Activated naive CD4-positive, alpha-beta T cell treated with anti-CD3 and anti-CD28 coated beads, Interleukin-2, amount 50 U/mL, for 16 hours (primary cell): Measurements from ENCODE around the gene AMPD3.

Source experiments
- DNase-seq: peaks from one replicate; pipeline ENCODE4 v3.0.0-alpha.2; 2020

Gene AMPD3

DNA sequence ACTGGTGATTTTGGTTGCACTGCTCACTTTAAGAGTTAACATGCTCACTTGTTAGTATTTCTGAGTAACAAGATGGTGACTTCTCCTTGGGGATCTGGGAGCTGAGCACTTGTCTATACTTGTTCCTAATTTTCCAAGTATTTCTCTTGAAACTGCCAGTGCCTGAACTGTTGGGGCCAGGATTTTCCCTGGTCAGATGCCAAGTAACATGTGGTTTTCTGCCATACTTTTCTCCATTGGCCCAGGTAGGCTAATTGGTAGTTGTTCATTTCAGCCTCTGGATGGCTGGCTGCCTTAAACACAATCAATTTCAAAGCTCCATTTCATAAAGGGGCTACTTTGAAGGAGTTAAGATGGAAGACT, 50.9 kb downstream of the AMPD3 start:
- DNase-seq, result no peak

DNA sequence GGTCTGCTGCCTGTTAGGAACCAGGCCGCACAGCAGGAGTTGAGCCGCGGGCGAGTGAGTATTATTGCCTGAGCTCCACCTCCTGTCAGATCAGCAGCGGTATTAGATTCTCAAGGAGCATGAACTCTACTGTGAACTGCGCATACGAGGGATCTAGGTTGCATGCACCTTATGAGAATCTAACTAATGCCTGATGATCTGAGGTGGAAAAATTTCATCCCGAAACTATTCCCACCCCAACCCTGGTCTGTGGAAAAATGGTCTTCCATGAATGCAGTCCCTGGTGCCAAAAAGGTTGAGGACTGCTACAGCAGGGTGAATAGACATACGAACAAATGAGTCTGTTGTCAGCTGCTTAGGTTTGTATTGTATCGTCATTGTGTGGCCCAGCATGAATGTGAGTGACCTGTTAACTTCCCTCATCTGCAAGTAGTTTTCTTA, 56.1 kb downstream of the AMPD3 start:
- no peak for DNase-seq

DNA sequence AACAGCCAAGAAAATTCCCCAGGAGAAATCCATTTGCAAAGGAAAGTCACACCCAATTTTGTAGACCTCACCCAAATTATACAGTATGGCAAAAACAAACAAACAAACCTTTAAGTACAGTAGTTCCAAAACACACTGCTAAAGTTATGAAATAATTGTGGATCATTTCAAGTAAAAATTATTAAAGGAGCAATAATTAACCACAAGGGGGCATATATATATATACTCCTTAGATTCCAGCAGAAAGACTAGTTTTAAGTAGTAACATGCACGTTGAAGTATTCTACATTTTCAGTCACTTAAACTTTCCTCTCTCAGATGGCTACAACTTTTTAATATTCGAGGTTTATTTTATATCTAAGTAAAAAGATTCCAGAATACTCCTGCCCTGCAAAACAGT, 59.1 kb downstream of the AMPD3 start:
- DNase-seq, result no peak

DNA sequence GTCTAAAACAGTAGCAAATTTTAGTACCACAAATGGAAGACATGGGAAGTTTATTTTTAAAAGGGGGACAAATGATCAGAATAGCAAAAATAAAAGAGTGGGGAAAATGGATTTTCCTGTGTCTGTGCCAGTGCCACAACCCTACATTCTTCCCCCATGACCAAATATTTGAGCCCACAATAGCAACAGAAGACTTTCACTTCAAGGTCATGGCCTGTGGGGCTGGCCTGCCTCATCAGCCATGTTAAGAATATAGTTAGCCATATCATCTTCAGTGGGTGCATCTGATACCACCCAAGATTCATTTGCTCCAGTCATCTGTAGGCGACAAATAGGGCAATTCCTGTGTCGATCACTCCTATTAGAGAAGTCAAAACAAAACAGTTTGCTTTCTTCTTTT, 59.6 kb downstream of the AMPD3 start:
- DNase-seq, result no peak

DNA sequence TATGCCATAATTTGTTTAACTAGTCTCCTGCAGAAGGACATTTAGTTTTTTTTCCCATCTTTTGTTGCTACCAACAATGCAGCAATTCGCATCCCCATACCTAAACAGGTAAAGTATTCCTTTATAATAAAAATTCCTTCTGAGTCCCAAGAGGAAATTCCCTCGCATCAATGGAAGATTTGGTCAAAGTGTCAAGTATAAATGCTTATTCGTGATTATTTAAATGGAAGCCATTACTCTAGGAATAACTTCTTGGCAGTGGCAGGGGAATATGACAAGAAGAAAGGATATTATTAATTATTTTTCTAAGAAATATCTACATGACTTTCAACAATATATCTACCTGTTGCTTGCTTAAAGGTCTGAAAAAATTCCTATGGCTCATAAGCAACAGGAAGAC, 60.4 kb downstream of the AMPD3 start:
- no peak for DNase-seq

DNA sequence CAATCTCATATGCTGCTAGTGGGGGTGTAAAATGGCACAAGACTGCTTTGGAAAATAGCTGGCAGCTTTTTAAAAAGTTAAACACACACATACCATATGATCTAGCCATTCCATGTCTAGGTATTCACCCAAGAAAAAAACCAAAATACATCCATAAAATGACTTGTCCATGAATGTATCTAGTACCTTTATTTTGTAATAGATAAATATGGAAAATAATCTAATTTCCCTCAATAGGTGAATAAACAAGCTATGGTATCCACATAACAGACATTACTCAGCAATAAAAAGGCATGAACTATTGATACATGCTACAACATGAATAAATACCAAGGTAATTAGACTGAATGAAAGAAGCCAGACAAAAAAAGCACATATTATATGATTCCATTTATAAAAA, 63.1 kb downstream of the AMPD3 start:
- no peak for DNase-seq

DNA sequence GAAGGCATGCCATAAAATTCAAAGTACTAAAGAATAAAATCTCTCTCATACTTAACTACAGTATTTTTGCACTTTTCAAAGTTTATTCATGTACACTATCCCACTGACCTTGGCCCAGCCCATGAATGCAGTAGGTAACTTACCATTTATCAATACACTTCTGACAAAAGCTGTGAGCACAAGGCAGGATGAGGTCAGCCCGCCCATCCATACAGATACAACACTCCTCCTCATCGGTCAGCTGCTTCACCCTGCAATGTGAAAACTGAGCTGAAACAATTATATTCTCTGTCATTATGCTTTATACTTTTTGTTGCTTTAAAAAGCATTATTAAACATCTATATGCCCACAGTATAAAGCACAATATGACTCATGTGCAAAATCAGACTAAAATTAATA, 63.8 kb downstream of the AMPD3 start:
- DNase-seq, result no peak

DNA sequence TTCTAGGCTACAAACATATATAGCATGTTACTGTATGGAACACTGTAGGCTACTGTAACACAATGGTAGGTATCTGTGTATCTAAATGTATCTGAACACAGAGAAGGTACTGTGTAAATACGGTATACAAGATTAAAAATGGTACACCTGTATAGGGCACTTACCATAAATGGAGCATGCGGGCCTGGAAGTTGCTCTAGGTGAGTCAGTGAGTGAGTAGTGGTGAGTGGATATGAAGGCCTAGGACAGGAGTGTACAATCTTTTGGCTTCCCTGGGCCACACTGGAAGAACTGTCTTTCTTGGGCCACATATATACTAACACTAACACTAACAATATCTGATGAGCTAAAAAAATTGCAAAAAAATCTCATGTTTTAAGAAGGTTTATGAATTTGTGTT, 64.6 kb downstream of the AMPD3 start:
- no peak for DNase-seq

DNA sequence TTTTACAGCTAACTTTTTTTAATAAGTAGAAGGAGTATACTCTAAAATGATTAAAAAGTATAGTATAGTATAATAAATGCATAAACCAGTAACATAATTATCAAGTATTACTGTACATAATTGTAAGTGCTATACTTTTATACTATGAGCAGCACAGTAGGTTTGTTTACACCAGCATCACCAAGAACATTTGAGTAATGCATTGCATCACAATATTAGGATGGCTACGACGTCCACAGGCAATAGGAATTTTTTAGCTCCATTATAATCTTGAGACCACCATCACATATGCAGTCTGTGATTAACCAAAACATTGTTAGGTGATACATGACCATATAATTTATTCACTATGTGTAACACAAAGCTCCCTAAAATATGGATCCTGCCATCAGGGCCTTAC, 65.5 kb downstream of the AMPD3 start:
- no peak for DNase-seq

DNA sequence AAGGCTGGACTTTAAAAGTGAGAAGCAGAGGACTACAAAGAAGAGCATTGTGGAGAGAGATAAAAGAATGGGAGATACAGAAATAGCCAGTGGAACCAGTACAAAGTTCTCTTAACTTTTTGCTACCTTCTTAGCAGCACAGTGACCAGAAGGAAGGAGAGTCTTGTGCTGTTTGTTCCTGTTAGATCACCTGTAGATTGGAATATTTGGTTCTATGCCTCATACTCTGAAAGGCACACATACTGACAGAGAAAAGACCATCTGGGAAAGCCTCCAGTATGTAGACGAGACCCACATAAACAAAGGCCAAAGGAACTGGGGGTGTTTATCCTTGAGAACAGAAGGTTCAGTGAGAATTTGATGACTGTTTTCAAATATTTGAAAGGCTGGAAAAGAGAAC, 67.2 kb downstream of the AMPD3 start:
- DNase-seq, result no peak

DNA sequence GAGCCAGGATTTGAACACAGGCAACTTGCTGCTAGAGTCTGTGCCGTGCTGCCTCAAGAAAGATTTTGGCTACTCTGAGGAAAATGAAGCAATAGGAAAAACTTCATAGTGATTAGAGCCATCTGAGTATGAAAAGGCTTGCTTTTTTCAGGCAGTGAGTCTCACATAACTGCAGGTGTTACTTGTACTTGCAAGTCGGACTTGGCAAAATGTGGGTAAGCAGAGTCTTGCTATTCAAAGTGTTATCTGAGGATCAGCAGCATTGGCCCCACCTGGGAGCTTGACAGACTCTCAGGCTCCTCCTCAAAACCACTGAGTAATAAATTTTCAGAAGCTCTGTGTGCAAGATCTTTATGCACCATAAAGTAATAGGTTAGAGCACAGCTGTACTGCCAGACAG, 67.9 kb downstream of the AMPD3 start:
- DNase-seq, result no peak

DNA sequence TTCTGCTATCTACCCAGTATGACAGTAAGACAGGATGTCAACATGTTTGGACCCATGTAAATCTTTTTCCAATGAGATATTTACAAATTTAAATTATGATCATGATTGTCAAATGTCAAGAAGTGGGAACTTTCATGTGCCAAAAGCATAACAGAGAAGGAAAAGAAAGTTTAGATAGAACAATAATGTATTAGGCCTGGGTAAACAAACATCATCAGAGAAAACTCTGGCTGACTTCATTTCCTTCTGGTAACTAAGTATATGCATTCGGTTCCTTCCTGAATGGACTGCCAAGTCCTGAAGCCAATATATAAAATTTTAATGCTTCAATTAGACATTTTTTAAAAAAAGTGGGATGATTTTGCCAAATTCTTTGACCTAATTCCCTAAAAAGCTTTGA, 69.4 kb downstream of the AMPD3 start:
- DNase-seq, result no peak

DNA sequence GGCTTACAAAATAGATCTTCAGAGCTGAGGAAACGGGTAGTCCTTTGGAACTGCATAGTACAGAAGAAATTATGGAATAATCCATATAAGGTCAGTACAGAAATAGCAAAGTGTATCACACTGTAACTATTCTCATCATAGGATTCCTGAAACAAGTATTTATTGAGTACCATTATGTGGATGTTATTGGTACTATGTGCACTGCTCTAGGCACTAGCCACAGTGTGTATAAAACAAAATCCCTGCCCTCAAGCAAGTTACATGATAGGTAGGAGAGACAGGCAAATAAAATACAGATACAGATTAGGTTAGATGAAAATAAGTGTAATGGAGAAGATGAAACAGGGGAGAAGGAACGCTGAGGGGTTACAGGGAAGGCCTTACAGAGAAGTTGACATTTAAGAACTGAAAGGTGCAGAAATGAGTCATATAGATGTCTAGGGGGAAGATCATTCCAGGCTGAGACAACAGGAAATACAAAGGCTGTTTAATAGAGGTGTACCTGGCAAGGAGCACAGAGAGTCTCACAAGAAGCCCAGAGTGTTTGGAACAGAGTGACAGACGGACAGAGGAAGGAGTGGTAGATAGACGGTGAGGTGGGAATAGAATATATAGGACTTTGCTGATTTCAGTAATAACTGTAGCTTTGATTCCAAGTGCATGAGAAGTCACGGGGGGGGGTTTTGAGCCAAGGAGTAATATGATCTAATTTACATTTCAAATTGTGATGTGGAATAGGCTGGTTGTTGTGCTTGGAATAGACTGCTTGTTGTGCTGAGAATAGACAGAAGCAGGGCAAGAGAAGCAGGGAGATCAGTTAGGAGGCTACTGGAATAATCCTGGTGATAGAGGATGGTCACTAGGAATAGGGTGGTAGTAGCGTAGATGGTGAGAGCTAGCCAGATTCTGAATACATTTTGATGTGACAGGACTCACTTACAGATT, 72.2 kb downstream of the AMPD3 start:
- no peak for DNase-seq

DNA sequence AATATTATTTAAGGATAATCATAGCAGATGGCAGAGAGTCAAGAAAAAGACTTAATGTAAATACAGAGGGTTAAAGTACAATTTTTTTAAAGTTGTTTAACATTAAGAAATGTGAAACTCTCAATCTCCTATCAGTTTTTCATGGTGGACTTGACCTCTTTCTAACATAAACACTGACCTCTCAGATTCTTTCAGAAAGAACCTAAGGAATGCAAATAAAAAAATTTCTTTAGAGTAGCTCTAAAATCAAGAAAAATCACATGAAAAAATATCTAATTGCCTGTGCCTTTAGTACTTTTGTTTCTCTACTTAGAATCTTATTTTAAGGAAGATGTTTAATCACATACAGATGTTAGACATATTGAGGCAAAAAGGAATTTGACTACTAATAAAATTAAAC, 73.1 kb downstream of the AMPD3 start:
- DNase-seq, result no peak

DNA sequence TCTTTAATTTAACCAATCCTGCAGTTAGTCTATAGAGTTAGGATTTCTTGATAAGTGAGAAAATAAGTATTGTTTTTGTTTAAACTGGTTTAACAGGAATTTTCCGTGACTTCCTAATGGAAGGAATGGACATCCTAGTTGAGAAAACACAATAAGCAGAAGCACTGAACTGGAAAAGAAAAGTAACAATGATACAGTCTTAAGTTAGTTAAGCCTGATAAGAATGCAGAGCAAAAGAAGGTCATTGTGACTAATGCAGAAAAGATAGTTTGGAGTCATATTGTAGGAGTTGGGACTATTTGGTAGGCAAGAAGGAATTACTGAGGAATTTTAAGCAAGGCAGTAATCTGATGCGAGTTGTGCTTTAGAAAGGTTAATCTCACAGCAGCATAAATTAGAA, 74.2 kb downstream of the AMPD3 start:
- DNase-seq, result no peak

DNA sequence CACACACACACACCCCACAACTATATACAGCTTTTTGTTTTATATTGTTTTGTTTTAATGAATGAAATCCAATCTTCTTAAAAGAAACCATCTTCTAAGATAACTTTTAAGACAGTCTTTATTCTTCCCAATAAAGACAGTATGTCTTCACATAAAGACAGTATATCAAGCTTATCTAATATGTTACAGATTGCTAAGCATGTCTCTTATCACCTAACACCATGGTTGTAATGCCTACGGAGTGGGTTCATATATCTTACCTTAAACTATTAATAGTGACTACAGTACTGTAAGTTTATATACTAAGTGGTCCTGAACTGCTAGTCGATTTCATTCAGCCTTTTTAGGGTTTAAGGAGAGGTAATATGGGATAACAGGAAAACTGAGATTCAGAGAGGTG, 77.5 kb downstream of the AMPD3 start:
- DNase-seq, result no peak

DNA sequence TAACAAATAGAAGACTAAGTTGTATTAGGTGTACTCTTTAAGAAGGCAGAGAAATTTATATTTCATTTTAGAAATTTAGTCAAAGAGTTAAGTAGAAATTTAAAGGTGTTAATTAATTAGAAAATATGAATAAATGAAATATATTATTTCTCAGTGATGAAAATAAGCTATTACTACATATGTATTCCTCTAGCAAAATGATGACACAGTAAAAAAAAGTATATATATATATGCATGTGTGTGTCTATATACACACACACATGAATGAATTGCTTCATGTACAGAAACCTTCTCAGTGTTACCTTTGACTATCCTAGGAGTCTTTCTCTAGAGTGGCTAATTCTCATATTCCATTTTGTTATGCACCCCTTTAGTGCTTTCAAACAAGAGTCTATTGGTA, 78.3 kb downstream of the AMPD3 start:
- DNase-seq, result no peak

DNA sequence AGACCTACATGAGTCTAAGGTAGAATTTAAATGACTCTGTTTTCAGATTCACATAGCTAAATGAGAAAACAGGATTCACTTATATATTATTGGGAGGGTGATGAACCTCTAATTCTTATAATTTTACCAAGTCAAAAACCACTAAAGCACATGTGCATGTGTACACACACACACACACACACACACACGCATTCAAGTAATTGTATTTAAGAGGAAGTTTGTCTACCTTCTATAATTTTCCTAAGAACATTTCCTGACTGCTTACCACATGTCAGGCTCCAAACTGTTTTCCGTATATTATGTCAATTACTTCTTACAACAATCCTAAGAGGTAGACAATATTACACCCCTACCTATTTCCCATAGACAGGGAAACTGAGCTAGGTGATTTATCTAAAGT, 79.3 kb downstream of the AMPD3 start:
- DNase-seq, result no peak

DNA sequence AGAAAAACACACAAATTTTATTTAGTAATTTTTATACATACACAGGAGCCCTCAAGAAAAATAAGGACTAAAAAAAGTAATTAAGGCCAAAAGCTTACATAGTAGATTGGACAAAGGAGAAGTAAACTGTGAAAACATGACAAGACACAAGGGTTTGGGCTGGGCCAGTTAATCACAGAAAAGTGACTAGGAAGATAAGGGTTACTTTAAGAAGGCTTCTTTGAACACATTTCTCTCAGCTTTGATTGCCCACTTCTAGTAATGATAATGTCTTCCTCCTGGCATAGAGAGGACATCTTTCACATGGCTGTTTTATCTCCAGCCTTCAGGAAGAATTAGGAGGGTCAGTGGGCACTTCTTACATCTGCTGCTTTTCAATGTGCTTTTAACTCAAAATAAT, 82.5 kb downstream of the AMPD3 start:
- DNase-seq, result no peak

DNA sequence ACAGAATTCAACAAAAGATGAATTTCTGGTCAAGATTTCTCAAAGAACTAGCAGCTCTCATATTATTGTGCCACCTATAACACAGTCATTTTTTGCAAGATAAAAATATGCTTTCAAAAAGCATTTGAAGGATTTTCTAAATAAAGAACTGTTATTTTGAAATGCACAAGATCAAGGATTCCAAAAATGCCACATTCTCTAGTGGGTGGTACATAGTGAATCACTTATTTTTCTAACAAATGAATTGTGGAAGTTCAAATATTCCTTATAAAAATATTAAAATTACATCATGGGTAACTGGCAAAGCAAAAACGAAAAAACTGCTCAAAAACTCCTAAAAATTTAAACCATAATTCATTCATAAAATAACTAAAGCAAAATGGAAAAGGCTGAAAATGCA, 83.9 kb downstream of the AMPD3 start:
- no peak for DNase-seq

DNA sequence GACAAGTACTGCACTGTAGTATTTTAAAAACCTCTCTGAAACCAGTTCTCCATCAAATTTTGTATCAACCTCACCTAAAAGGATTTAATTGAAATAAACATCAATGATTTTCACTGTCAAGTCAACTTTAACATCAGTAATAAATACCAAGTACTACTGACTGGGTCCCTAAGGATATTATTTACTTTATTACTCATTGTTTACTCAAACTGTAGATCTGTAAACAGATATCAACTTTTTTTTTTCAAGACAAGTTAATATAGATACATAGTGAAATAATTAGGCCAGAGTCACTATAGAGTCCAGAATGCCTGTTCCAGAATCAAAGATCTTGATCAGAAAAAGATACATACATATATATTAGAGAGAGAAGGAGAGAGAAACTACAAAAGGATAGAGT, 84.3 kb downstream of the AMPD3 start:
- no peak for DNase-seq

DNA sequence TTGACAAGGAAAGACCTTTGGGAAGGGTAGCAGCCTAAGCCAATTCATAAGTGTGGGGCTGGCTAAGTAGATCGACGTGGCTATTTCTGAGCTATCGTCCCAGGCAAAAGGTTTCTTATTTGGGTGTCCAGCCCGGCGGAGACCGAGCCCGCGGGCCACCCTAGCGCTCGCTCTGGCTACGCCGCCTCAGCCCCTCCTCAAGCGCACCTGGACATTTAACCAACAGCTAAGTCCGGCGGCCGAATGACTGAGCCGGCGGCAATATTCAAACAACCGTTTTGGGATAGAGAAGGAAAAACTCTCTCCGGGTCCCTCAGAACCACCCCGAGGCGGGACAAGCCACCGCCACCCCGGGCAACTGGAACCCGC, 85.5 kb downstream of the AMPD3 start:
- DNase-seq, result no peak

DNA sequence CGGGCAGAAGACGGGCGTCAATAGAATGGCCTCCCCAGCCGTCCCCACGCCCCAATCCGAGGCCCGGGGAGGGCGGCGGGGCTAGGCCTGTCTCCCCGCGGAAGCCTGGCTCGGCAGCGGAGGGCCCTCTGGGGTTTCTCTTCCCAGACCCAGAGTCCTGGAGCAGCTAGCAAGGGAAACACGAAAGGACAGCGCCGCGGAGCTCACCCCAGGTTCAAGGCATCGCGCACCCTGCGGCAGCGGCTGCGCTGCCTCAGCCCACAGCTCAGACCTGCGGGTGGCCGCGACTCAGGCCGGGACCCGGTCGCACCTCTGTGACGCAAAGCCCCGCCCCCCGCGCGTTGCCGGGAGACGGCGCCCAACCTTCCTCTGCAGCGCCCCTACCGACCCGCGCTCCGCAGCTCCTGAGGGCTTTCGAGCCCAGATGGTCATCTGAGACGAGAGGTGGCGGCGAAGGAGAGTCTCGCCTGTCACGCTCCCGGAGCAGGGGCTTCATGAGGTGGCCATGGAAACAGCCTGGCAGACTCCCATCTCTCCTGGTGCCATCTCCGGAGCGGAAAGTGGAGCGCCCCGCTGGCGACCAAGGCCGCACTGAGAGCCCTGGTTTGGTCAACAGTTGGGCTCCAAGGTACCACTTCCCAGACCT, 86.0 kb downstream of the AMPD3 start, which contains the start of gene RNF141:
RNF141 (minus strand) TSS at position 273 of the 646 bp plus-strand sequence. CDS start 7,029 bp downstream, outside the sequence.
- peak; percentile 97 for DNase-seq

DNA sequence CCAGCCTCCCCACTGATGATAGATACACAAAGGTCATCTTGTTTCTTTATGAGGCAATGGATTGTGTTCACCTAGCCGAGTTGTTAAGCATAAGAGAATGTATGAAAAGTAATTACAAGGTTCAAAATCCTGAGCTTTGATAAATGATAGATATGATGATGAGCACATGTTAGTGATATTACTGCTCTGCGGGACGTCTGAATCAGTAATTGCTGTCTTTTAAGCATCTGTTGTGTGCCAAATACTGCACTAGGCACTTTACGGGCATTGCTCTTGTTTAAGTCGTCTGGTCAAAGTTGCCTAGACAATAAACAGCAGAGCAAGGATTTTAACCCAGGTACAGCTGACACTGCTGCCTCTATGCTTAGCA, 86.5 kb downstream of the AMPD3 start:
- DNase-seq, result no peak

DNA sequence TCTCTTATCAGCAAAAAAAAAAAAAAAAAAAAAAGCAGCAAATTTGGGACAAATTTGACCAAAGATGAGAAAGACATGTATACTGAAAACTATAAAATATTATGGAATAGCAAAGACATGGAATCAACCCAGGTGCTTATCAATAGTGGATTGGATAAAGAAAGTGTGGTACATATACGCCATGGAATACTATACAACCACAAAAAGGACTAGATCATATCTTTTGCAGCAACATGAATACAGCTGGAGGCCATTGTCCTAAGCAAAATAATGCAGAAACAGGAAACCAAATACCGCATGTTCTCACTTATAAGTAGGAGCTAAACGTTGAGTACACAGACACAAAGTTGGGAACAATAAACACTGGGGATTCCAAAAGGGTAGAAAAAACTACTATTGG, 87.7 kb downstream of the AMPD3 start:
- DNase-seq, result no peak
